B cell (primary cell): Measurements from ENCODE around the gene PDE11A. TPM values are rescaled to one million over a fixed set of nuclear protein-coding genes. Genes with fewer than 3 reads are reported as not detected.

Experiments used
- ATAC-seq: fragments of 200-7000 bp; cut with Tn5 transposase; one replicate; pipeline ENCODE4 v1.10.0; 2021; ENCODE audit warnings: low read depth, mild to moderate bottlenecking, moderate number of reproducible peaks, moderate library complexity
- CTCF ChIA-PET: fragments of 350-600 bp; sonication (Branson Sonifier 250); formaldehyde crosslinking; loops from one replicate; lab custom pipeline; 2021; ENCODE audit warnings: antibody characterized with exemption, inconsistent platforms; lab: Charles Lee
- POLR2A ChIA-PET: fragments of 350-600 bp; sonication (Branson Sonifier 250); formaldehyde crosslinking; loops from one replicate; lab custom pipeline; 2021; ENCODE audit warnings: antibody characterized with exemption; lab: Charles Lee
- DNase-seq: peaks from one replicate; pipeline ENCODE4 v3.0.0; 2013
- H2AFZ ChIP-seq: 2 replicates; pipeline ENCODE4 v1.6.1; 2012; ENCODE audit warnings: mild to moderate bottlenecking, low read depth, low read length; ENCODE audit not compliant: insufficient read depth, poor library complexity, severe bottlenecking
- H3K27ac ChIP-seq, 2 donors: 1 replicate in 1 of 2; 2 replicates in 1 of 2; pipeline ENCODE4 v1.5.1; 2012 to 2013; ENCODE audit warnings: low read length in 2 of 2, mild to moderate bottlenecking in 2 of 2, moderate library complexity in 1 of 2
- H3K27me3 ChIP-seq, 4 experiments: fragments of 200-600 bp in 1 of 4; sonication (generic) in 1 of 4; replicated peaks in 1 of 4; 1 replicate in 2 of 4; 2 replicates in 2 of 4; pipeline versions ENCODE4 v1.6.1 to v1.7.0; 2013 to 2016; ENCODE audit warnings: low read length in 3 of 4, mild to moderate bottlenecking in 2 of 4, mixed read lengths in 1 of 4, moderate library complexity in 1 of 4; ENCODE audit not compliant: insufficient read depth in 4 of 4, control insufficient read depth in 3 of 4; ENCODE audit errors: control extremely low read depth in 1 of 4
- H3K36me3 ChIP-seq, 2 experiments: replicated peaks in 1 of 2; 1 replicate in 1 of 2; 2 replicates in 1 of 2; pipeline versions ENCODE4 v1.6.1 to v1.7.1; 2013; ENCODE audit warnings: low read length in 1 of 2; ENCODE audit not compliant: insufficient read depth in 2 of 2, control insufficient read depth in 1 of 2; ENCODE audit errors: control extremely low read depth in 1 of 2, extremely low read depth in 1 of 2
- H3K4me1 ChIP-seq, 2 donors: fragments of 200-600 bp in 1 of 2; sonication (generic) in 1 of 2; 1 replicate in 1 of 2; 2 replicates in 1 of 2; pipeline versions ENCODE4 v1.5.1 to v1.6.1; 2013 to 2017; ENCODE audit warnings: low read length in 2 of 2; ENCODE audit not compliant: control insufficient read depth in 2 of 2, insufficient read depth in 2 of 2
- H3K4me2 ChIP-seq: replicated peaks from 2 replicates; pipeline ENCODE3; 2012; ENCODE audit warnings: mild to moderate bottlenecking, low read depth, low read length; ENCODE audit not compliant: poor library complexity, severe bottlenecking
- H3K4me3 ChIP-seq, 5 experiments: fragments of 200-600 bp in 1 of 5; sonication (generic) in 1 of 5; 1 replicate in 3 of 5; 2 replicates in 2 of 5; pipeline versions ENCODE4 v1.5.1 to v1.7.0; 2011 to 2016; ENCODE audit warnings: low read length in 4 of 5, mild to moderate bottlenecking in 4 of 5, low read depth in 2 of 5, control low read depth in 1 of 5, moderate library complexity in 1 of 5; ENCODE audit not compliant: insufficient read depth in 1 of 5; ENCODE audit errors: control extremely low read depth in 1 of 5, extremely low read depth in 1 of 5
- H3K79me2 ChIP-seq: fragments of 200-600 bp; sonication (generic); one replicate; pipeline ENCODE4 v1.6.0; 2016; ENCODE audit warnings: low read length; ENCODE audit not compliant: control insufficient read depth, insufficient read depth
- H3K9ac ChIP-seq: fragments of 200-600 bp; sonication (generic); 2 replicates; pipeline ENCODE4 v1.6.1; 2017; ENCODE audit warnings: mild to moderate bottlenecking, low read length, moderate library complexity
- H3K9me3 ChIP-seq, 3 donors: one replicate each; pipeline versions ENCODE4 v1.6.1 to v1.7.1; 2013; ENCODE audit warnings: low read length in 2 of 3; ENCODE audit not compliant: control insufficient read depth in 2 of 3, insufficient read depth in 1 of 3; ENCODE audit errors: control extremely low read depth in 1 of 3
- H4K20me1 ChIP-seq: 2 replicates; pipeline ENCODE4 v1.6.0; 2012; ENCODE audit warnings: mild to moderate bottlenecking, low read length; ENCODE audit not compliant: insufficient read depth, control insufficient read depth, poor library complexity, severe bottlenecking
- H3K27ac Mint-ChIP-seq: one replicate; pipeline ENCODE4 v1.8.0; 2021; ENCODE audit warnings: mixed read lengths
- H3K27me3 Mint-ChIP-seq: one replicate; pipeline ENCODE4 v1.8.0; 2021; ENCODE audit warnings: mixed read lengths
- H3K4me1 Mint-ChIP-seq: one replicate; pipeline ENCODE4 v1.8.0; 2021; ENCODE audit warnings: mixed read lengths
- H3K4me3 Mint-ChIP-seq: one replicate; pipeline ENCODE4 v1.8.0; 2021; ENCODE audit warnings: mixed read lengths
- H3K9me3 Mint-ChIP-seq: one replicate; pipeline ENCODE4 v1.8.0; 2022; ENCODE audit warnings: mixed read lengths; ENCODE audit not compliant: insufficient read depth
- CTCF ChIP-seq: fragments of 200-600 bp; IDR thresholded peaks from one replicate; pipeline ENCODE4 v1.8.0; 2022; ENCODE audit warnings: antibody characterized with exemption, mild to moderate bottlenecking
- EZH2 ChIP-seq: IDR thresholded peaks from 2 replicates; pipeline ENCODE4 v1.6.1; 2012; ENCODE audit warnings: borderline replicate concordance, low read depth, mild to moderate bottlenecking, moderate library complexity, low read length; ENCODE audit not compliant: insufficient read depth, poor library complexity, severe bottlenecking
- WGBS: methylation state at CpG from one replicate; pipeline ENCODE4 v1.1.5; 2013; ENCODE audit warnings: missing lambda C conversion rate; ENCODE audit not compliant: insufficient coverage; 5-methylcytosine and 5-hydroxymethylcytosine counted together
- intact Hi-C: fragments of 100-400 bp; cut with micrococcal nuclease; formaldehyde crosslinking; loops from one replicate; pipeline ENCODE4 v1.10.0; 2022
- polyA plus RNA-seq: library from polyadenylated mRNA; depleted of rRNA; stranded (reverse); fragments of >200 nt; gene quantifications from 2 replicates; pipeline ENCODE4 v1.2.3, GENCODE V29; 2012
- total RNA-seq, 2 donors: library from RNA; stranded (reverse); fragments of 120-200 nt in 1 of 2; gene quantifications; 1 replicate in 1 of 2; 2 replicates in 1 of 2; pipeline versions ENCODE4 v1.2.3 to v1.2.4, GENCODE V29; 2013 to 2022

PDE11A gene
- total and polyA plus RNA-seq, 2 donors (not counting 1 experiment from before 2014, with no cell fraction given): 0.25 TPM; not detected in 1

GRCh38 chr2:177712462-177712861 lies 360.1 kb downstream of the PDE11A start:
- TF ChIP-seq EZH2 (no peak), CTCF (no peak)
- Mint-ChIP-seq H3K9me3 (no peaks in the 10 kb centered on the region), H3K4me1 (no peaks in the 10 kb centered on the region), H3K4me3 (no peak overlapping the region), H3K27ac (no peak overlapping the region), H3K27me3 (no peaks in the 10 kb centered on the region)
- ChIA-PET CTCF (interaction anchor here (0.7 kb wide), 1 partner anchor 10 kb away, joined by 3 read pairs; no protein-coding TSS in a partner anchor), POLR2A (no interaction called here)
- intact Hi-C loops: no loop called here
- ATAC-seq (no peak), DNase-seq (no peak)
- Histone ChIP-seq H3K27me3 (peaks cover 0 to 7% (median 0%) of the 10 kb centered on the region in 4 experiments), H3K4me3 (no peak overlapping the region), H3K9me3 (no peaks in the 10 kb centered on the region), H2AFZ (no peak overlapping the region), H3K9ac (no peak overlapping the region), H3K36me3 (no peaks in the 10 kb centered on the region), H3K27ac (no peak overlapping the region), H4K20me1 (no peaks in the 10 kb centered on the region), H3K79me2 (no peaks in the 10 kb centered on the region), H3K4me1 (no peaks in the 10 kb centered on the region), H3K4me2 (no peak overlapping the region)
- WGBS: no CpG with 5 or more reads among the region's 1 CpG

- Histone ChIP-seq H3K27ac (no peak overlapping the region), H3K4me2 (no peak overlapping the region), H3K9me3 (no peaks in the 10 kb centered on the region), H3K79me2 (no peaks in the 10 kb centered on the region), H3K9ac (no peak overlapping the region), H3K4me1 (no peaks in the 10 kb centered on the region), H3K27me3 (peaks cover 0 to 7% (median 0%) of the 10 kb centered on the region in 4 experiments), H3K4me3 (no peak overlapping the region), H4K20me1 (no peaks in the 10 kb centered on the region), H2AFZ (no peak overlapping the region), H3K36me3 (no peaks in the 10 kb centered on the region)
- no peaks in the 10 kb centered on the region for H3K9me3 Mint-ChIP-seq
- DNase-seq (no peak), ATAC-seq (no peak)
- WGBS: 89% methylated on average over 5 of the region's 9 CpGs
- no peaks in the 10 kb centered on the region for H3K4me1 Mint-ChIP-seq
- TF ChIP-seq EZH2: no peak
- TF ChIP-seq CTCF: no peak
- ChIA-PET CTCF (interaction anchor here (0.7 kb wide), 2 partner anchors 11 to 547 kb away, joined by 3 read pairs; no protein-coding TSS in a partner anchor), POLR2A (no interaction called here)
- H3K27ac Mint-ChIP-seq: no peak overlapping the region
- H3K27me3 Mint-ChIP-seq: no peaks in the 10 kb centered on the region
- H3K4me3 Mint-ChIP-seq: no peak overlapping the region
- intact Hi-C loops: no loop called here
These were observed 360.9 kb downstream of the PDE11A start for GRCh38 chr2:177711483-177712265.
